HG03575 (cell line): ENCODE measurements around the gene NKX3-2.

ENCODE experiments used
- ATAC-seq: cut with Tn5 transposase; IDR thresholded peaks from one replicate; pipeline ENCODE4 v1.9.1; 2021; ENCODE audit not compliant: unreplicated experiment, insufficient number of reproducible peaks, low FRiP score; ENCODE audit errors: extremely low read depth

The NKX3-2 gene

DNA sequence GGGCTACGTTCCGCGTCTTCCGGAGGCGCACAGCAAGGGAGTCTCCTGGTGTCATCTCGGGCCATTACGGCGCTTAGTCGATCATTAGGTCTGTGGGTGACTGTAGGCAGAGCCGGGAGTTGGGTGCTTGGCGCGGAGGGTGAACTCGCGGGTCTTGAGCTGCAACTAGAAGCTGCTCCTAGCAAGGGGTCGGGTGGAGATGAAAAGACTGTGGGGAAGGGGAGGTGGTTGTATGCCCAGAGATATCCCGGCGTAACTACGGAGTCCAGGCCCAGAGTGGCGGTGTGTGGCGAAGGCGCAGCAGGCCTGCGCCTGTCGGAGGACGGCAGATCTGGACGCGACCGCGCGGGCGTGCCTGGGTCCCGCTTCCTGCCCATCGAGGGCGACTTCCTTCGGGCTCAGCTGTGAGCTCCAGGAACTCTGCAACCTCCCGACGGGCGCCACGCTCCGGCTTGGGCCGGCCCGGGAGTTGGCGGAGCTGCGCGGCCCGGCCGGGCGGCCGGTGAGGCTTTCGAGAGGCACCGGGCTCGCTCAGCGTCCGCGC is 2.7 kb upstream of the NKX3-2 start:
- ATAC-seq = no peak

- no peak for ATAC-seq
Measured at GRCh38 chr4:13546142-13546940, 2.0 kb upstream of the NKX3-2 start.

- ATAC-seq = no peak
Measured at GRCh38 chr4:13545394-13545808, 1.1 kb upstream of the NKX3-2 start.

- ATAC-seq = no peak
Measured at GRCh38 chr4:13544606-13545393, 492 bp upstream of the NKX3-2 start.

DNA sequence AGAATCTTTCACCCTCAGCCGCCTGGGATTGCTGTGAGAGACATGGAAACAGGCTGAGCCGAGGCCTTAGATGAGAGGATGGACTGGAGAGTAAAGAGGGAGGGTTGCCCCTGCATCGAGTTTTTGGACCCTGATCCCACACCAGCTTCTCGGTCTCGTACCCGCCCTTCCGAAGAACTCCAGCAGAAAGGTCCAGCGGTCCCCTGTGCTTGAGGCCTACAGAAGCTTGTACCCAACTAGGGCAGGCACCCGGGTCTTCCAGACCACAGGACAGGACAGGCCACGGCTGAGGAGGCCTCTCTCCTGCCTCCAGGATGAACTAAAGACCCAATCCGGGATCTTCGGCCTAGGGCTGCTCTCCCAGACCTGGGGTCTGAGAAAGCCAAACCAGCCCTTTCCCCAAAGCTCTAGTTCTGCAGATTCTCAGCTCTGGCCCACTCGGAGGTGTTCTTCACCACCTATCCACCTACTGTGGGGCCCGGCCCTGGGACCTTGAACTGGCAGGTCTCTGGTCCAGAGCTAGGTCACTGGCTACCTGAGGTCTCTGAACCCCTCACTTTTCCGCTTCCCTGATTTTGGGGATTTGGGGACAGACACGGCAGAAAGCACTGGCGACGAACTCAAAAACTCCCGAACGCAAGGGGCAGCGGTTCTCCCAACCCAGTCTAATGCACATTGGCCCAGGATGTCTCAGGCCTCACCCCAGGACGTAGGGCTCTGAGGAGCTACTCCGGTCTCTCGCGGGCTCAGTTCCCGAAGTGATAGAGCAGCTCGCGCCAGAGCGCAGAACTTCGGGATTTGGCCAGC is 1.1 kb downstream of the NKX3-2 start:
- no peak for ATAC-seq

GRCh38 chr4:13542577-13543031 is 1.7 kb downstream of the NKX3-2 start:
- no peak for ATAC-seq

DNA sequence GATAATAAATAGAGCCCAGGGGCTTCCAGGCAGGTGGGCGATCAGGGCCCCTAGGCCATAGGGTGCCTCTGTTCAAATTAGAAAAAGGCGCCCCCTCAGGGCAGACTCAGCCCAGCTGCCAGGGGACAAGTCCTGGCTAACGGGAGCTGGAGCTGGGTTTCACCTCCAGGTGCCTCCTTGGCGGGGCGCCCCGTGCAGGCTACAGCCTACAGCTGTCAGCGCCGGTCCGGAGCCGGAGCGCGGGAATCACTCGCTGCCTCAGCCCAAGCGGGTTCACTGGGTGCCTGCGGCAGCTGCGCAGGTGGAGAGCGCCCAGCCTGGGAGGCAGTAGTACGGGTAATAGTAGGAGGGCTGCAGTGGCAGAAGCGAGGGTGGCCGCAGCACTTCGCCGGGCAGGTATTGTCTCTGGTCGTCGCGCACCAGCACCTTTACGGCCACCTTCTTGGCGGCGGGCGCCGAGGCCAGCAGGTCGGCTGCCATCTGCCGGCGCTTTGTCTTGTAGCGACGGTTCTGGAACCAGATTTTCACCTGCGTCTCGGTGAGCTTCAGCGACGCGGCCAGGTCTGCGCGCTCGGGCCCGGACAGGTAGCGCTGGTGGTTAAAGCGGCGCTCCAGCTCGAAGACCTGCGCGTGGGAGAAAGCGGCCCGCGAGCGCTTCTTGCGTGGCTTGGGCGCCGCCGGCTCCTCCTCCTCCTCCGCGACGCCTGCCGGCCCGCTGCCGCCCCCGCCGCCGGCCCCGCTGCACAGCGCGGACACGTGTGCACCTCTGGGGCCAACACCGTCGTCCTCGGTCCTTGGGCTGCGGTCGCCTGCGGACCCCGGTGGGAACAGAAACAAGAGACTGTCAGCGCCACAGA is 2.4 kb downstream of the NKX3-2 start:
- no peak for ATAC-seq

- no peak for ATAC-seq
Measured at GRCh38 chr4:13541176-13541604, 3.1 kb downstream of the NKX3-2 start.

DNA sequence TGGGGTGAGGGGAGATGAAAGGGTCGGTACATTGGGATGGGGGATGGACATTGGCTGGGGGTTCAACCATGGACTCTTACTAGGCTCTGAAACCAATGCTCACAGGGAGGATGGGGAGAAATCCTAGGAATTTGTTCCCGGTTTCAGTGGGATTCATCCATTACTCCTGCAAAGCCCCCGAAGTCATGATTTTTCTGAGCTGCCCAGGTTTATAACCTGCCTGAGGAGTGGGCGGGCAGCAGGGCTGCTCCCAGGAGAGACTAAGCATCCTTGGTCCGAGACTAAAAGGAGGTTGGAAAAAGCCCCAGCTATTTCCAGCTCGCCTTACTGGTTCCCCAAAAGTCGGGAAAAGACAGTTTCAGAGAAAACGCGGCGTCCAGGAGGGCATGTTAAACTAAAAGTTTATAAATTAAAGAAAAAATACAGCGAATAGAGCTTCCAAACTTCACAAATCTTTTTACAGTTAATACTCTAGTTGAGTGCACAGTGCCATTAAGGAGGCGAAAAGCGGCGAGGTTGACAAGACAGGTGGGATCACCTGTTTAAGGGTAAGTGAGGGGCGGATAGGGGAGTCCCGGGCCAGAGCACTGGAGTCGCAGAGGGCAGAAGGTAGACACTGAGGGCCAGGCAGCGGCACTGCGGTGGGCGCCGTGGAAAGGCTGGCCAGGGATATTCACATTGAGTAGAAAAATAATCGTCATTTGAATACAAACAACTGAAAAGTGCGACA is 3.7 kb downstream of the NKX3-2 start:
- no peak for ATAC-seq

GRCh38 chr4:13539619-13540445 is 4.5 kb downstream of the NKX3-2 start:
- no peak for ATAC-seq

DNA sequence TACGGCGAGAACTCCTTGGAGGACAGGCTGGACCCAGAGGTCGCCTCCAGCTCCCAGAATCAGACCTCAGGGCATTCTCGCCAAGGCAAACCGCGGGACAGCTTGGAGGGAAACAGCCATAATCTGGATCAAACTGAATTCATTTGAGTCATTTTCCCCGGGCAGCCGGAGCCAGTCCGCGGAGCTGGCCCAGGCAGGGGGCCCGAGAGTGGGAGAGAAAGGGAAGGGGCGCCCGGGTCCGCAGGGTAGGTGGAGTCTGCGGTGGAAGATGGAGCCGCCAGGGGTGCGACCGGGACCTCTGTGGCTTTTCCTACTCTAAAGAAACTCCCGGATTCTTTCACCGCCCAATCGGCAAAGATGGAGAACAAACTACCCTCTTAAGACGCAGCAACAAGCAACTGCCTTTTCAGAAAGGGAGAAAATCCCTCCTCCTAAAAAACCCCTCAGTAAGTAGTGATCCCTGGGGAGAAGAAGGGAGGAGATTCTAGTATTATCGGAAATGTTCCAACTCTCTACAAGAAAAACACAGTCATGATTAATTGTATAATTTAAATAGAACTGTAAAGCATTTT is 5.2 kb downstream of the NKX3-2 start:
- ATAC-seq = no peak

- ATAC-seq = no peak
Measured at GRCh38 chr4:13538427-13538973, 5.8 kb downstream of the NKX3-2 start.

DNA sequence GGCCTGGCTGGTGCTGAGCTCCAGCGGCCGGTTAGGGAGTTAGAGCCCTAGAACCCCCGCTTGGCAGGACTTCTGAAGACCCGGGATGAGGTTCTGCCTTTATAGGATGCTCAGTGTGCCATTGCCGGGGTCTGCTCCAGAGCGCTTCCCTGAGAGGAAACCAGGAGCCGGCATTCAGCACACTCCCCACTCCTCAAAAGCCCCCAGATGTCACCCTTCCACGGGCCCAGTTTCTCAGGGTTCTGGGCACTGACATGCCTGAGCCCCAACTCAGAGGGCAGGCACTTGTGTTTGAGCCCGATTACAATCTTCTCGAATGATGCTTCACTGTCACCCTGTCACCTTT is 6.5 kb downstream of the NKX3-2 start:
- no peak for ATAC-seq

DNA sequence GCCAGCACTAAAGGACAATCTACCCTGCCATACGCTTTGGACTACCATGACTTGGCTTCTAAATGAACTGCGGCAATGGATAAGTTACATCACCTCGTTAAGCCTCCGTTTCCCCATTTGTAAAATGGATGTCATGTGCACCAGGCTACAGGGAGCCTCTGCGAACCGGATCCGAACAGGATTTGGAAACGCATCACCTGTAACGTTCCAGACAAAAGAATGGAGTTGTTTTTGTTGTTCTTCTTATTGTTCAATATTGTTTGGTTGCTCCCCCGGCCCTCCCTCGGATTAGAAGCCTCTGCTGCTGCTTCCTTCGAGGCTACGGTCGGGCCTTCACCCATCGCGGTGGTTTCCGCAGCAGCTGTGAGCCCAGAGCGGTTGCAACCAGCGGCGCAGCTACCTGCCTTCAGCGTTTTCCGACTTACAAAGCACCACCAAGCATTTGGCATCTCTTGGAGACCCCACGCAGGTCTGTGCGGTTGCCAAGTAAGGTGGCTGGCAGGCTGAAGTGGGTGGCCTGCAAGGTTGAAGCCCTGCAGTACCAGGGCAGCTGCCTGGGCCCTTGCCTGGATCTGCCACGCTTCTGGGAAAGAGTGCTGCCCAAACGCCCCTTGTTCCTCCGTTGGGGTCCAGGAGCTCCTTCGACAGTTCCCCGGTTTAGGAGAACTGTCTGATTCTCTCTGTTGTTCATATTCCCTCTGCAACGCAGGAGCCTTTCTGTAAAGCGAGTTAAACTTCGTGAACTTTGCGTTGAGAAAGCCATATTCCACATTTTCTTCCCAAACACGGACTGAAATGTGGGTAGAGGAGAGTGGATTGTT is 7.1 kb downstream of the NKX3-2 start:
- ATAC-seq = no peak

DNA sequence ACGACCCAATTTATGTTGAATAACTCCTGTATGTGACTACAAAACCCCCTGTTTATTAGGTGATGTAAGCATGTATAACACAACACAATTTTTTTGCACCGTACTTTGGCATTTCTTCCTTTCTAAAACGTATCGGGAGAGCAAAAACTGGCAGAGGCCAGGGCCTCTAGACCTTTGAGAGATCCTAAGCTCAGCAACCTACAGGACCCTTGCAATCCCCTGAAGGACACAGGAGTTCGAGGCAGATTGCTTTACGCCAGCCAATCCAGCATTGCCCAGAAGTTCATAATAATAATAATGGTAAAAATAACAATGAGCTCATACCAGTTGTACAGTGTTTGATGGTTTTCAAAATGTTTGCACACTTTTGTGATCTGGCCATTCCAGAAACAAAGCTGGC is 7.7 kb downstream of the NKX3-2 start:
- no peak for ATAC-seq
